Keratinocyte (primary cell): ENCODE measurements around the gene NTNG2. TPM values are rescaled to one million over a fixed set of nuclear protein-coding genes. Genes with fewer than 3 reads are reported as not detected.

Experiments used
- DNase-seq: peaks from one replicate; pipeline ENCODE4 v3.0.0-alpha.2; 2011; ENCODE audit warnings: low read depth, missing footprints, low spot score
- FAIRE-seq: peaks from 2 replicates; lab custom pipeline; 2011; peaks lifted over from hg19 to GRCh38; lab: Jason Lieb, UNC
- H2AFZ ChIP-seq: 2 replicates; pipeline ENCODE4 v1.6.0; 2012; ENCODE audit warnings: low read length, control low read depth, inconsistent platforms; ENCODE audit not compliant: control insufficient read depth
- H3K27ac ChIP-seq: 2 replicates; pipeline ENCODE4 v1.5.1; 2011; ENCODE audit warnings: low read length; ENCODE audit not compliant: control insufficient read depth, insufficient read depth
- H3K27me3 ChIP-seq: 3 replicates; pipeline ENCODE4 v1.6.0; 2011; ENCODE audit warnings: low read length; ENCODE audit not compliant: control insufficient read depth, insufficient read depth; ENCODE audit errors: extremely low read depth
- H3K36me3 ChIP-seq, 2 experiments: 2 replicates in 1 of 2; 3 replicates in 1 of 2; pipeline ENCODE4 v1.5.1; 2011; ENCODE audit warnings: low read length in 2 of 2, mild to moderate bottlenecking in 1 of 2; ENCODE audit not compliant: control insufficient read depth in 2 of 2, insufficient read depth in 2 of 2; ENCODE audit errors: extremely low read depth in 1 of 2
- H3K4me1 ChIP-seq: 3 replicates; pipeline ENCODE4 v1.5.1; 2011; ENCODE audit warnings: low read length; ENCODE audit not compliant: control insufficient read depth, insufficient read depth; ENCODE audit errors: extremely low read depth
- H3K4me2 ChIP-seq: 3 replicates; pipeline ENCODE4 v1.6.0; 2011; ENCODE audit warnings: low read depth, low read length; ENCODE audit not compliant: control insufficient read depth, insufficient read depth; ENCODE audit errors: extremely low read depth
- H3K4me3 ChIP-seq, 3 experiments: fragments of 200-600 bp in 1 of 3; sonication (generic) in 1 of 3; 2 replicates in 2 of 3; 3 replicates in 1 of 3; pipeline ENCODE4 v1.5.1; 2011 to 2016; ENCODE audit warnings: low read length in 3 of 3, mild to moderate bottlenecking in 3 of 3, control low read depth in 2 of 3, inconsistent platforms in 1 of 3, low read depth in 1 of 3, mixed read lengths in 1 of 3, mixed run types in 1 of 3, moderate library complexity in 1 of 3; ENCODE audit not compliant: control insufficient read depth in 2 of 3, insufficient read depth in 2 of 3; ENCODE audit errors: extremely low read depth in 1 of 3
- H3K79me2 ChIP-seq: 2 replicates; pipeline ENCODE4 v1.6.0; 2012; ENCODE audit warnings: low read length; ENCODE audit not compliant: control insufficient read depth, insufficient read depth
- H3K9ac ChIP-seq: 3 replicates; pipeline ENCODE4 v1.6.0; 2011; ENCODE audit warnings: low read length; ENCODE audit not compliant: control insufficient read depth, insufficient read depth; ENCODE audit errors: extremely low read depth
- H3K9me1 ChIP-seq: 3 replicates; pipeline ENCODE4 v1.6.0; 2011; ENCODE audit warnings: low read length; ENCODE audit not compliant: control insufficient read depth, insufficient read depth; ENCODE audit errors: extremely low read depth
- H3K9me3 ChIP-seq: 2 replicates; pipeline ENCODE4 v1.5.1; 2012; ENCODE audit warnings: low read depth, low read length; ENCODE audit not compliant: control insufficient read depth
- H4K20me1 ChIP-seq: 3 replicates; pipeline ENCODE4 v1.6.0; 2011; ENCODE audit warnings: low read length; ENCODE audit not compliant: control insufficient read depth, insufficient read depth; ENCODE audit errors: extremely low read depth
- CTCF ChIP-seq, 3 experiments: IDR thresholded peaks in 1 of 3; conservative IDR thresholded peaks in 1 of 3; optimal IDR thresholded peaks in 1 of 3; 2 replicates in 2 of 3; 3 replicates in 1 of 3; pipeline versions ENCODE3 to v1.5.1; 2011; ENCODE audit warnings: low read length in 3 of 3, mild to moderate bottlenecking in 3 of 3, moderate library complexity in 2 of 3, control low read depth in 1 of 3, inconsistent platforms in 1 of 3; ENCODE audit not compliant: insufficient read depth in 2 of 3; ENCODE audit errors: extremely low read depth in 1 of 3
- EZH2 ChIP-seq: IDR thresholded peaks from one replicate; pipeline ENCODE4 v1.6.1; 2012; ENCODE audit warnings: inconsistent platforms, mild to moderate bottlenecking, low read length, moderate library complexity
- dilution Hi-C: fragments of 300-500 bp; cut with MboI; formaldehyde crosslinking; loops from one replicate; pipeline ENCODE4 v1.7.0; 2020; ENCODE audit warnings: low sequenced_read_pairs; ENCODE audit not compliant: extremely low pct_ligation_motif_present
- polyA plus RNA-seq, 5 experiments: library from polyadenylated mRNA; depleted of rRNA in 3 of 5; stranded (reverse) in 3 of 5; stranded (forward) in 1 of 5; unstranded in 1 of 5; fragments of >200 nt; gene quantifications; 1 replicate in 1 of 5; 2 replicates in 3 of 5; 3 replicates in 1 of 5; pipeline versions ENCODE4 v1.2.1 to v1.2.3, GENCODE V29; 2011 to 2012; ENCODE audit warnings: missing spikeins in 2 of 5, low read depth in 1 of 5, low replicate concordance in 1 of 5

The NTNG2 gene
- polyA plus RNA-seq, 1 donor (not counting 4 experiments of a cell fraction or from before 2014, with no cell fraction given), result 0.05 TPM

DNA sequence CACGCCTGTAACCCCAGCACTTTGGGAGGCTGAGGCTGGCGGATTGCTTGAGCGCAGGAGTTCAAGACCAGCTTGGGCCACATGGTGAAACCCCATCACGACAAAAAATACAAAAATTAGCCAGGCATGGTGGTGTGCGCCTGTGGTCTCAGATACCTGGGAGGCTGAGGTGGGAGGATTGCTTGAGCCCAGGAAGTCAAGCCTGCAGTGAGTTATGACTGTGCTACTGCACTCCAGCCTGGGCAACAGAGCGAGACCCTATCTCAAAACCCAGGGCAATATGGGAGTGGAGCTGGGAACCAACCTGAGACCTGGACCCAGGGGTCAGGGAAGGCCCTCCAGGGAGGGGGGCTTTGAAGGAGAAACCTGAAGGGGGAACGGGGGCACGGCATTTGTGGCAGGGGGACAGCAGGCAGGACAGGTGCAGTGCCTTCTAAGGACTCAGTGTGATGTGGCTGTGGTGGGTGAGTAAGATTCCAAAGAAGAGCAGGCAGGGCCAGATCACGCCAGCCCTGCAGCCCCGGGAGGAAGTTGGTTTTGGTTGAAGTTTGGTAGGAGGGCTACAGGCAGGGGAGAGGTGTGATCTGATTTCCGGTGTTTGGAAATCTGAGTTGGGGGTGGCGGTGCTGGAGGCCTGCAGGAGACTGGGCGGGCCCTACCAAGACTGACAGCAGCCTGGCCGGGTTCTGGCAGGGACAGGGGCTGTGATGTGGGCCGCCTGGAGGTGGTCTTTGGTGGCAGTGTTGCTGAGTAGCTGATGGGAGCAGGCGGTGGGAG, 46.2 kb downstream of the NTNG2 start:
- Histone ChIP-seq H3K4me2 (no peak overlapping the region), H4K20me1 (no peaks in the 10 kb centered on the region), H3K79me2 (no peaks in the 10 kb centered on the region), H3K27me3 (peaks cover 10% of the 10 kb centered on the region), H3K4me1 (no peaks in the 10 kb centered on the region), H3K9ac (no peak overlapping the region), H2AFZ (no peak overlapping the region), H3K4me3 (no peak overlapping the region), H3K27ac (no peak overlapping the region), H3K36me3 (no peaks in the 10 kb centered on the region), H3K9me1 (no peaks in the 10 kb centered on the region), H3K9me3 (no peaks in the 10 kb centered on the region)
- dilution Hi-C loops, result no loop called here
- TF ChIP-seq CTCF (optimal IDR thresholded peaks at IDR 0.05 in 1 of 3, IDR thresholded peaks at IDR 0.05 in 1 of 3, conservative IDR thresholded peaks at IDR 0.05 in 1 of 3; ENCODE audit: extremely low read depth in 1 of 3, insufficient read depth in 2 of 3, low read length in 3 of 3), result no peak
- TF ChIP-seq EZH2, result no peak
- FAIRE-seq (no peak), DNase-seq (no peak)

DNA sequence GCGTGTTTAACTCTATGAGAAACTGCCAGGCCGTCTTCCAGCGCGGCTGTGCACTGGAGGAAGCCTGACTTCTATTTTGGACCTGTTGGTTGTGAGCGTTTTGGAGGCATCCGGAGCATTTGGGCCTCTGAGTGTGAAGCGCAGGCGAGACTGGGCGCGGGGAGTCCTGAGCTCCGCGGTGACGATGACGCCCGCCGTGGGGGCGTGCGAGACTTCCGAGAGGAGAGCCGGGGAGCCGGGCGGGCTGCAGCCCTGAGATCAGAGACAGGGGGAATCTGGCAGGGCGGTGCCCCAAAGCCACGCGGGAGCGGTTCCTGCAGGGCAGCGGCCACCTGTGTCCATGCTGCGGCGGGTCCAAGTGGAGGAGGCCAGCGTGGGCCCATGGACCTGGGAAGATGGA, 47.4 kb downstream of the NTNG2 start:
- FAIRE-seq, result no peak

More for the DNA sequence above, 47.4 kb downstream of the NTNG2 start:
- dilution Hi-C loops, result no loop called here
- no peak overlapping the region for H3K9ac ChIP-seq
- no peaks in the 10 kb centered on the region for H3K79me2 ChIP-seq
- H3K27me3 ChIP-seq, result peaks cover under 1% of the 10 kb centered on the region
- no peak for DNase-seq
- no peaks in the 10 kb centered on the region for H3K9me3 ChIP-seq
- no peak overlapping the region for H3K4me3 ChIP-seq
- H3K27ac ChIP-seq, result no peak overlapping the region
- H3K9me1 ChIP-seq, result no peaks in the 10 kb centered on the region
- H3K4me1 ChIP-seq, result peaks cover 6% of the 10 kb centered on the region
- no peak overlapping the region for H2AFZ ChIP-seq
- TF ChIP-seq EZH2 (no peak), CTCF (optimal IDR thresholded peaks at IDR 0.05 in 1 of 3, IDR thresholded peaks at IDR 0.05 in 1 of 3, conservative IDR thresholded peaks at IDR 0.05 in 1 of 3; ENCODE audit: extremely low read depth in 1 of 3, insufficient read depth in 2 of 3, low read length in 3 of 3) (no peak)
- H3K36me3 ChIP-seq, result no peaks in the 10 kb centered on the region
- no peak overlapping the region for H3K4me2 ChIP-seq
- H4K20me1 ChIP-seq, result no peaks in the 10 kb centered on the region
